HG02885 (cell line): ENCODE data around the gene MCM8.

Experiments
- ATAC-seq: cut with Tn5 transposase; IDR thresholded peaks from one replicate; pipeline ENCODE4 v1.9.1; 2021; ENCODE audit warnings: mild to moderate bottlenecking; ENCODE audit not compliant: unreplicated experiment, poor library complexity

MCM8 gene

GRCh38 chr20:5938456-5939029 lies 11.9 kb upstream of the MCM8 start:
- no peak for ATAC-seq

GRCh38 chr20:5945963-5946362 lies 4.5 kb upstream of the MCM8 start:
- ATAC-seq = no peak

GRCh38 chr20:5947276-5947675 lies 3.2 kb upstream of the MCM8 start:
- no peak for ATAC-seq

GRCh38 chr20:5949943-5950270 lies 545 bp upstream of the MCM8 start:
- ATAC-seq = no peak

GRCh38 chr20:5967469-5967868 lies 17.0 kb downstream of the MCM8 start:
- no peak for ATAC-seq

- no peak for ATAC-seq
Observed at GRCh38 chr20:5968462-5968861, 18.0 kb downstream of the MCM8 start.

- no peak for ATAC-seq
Observed at GRCh38 chr20:5969348-5969935, 19.0 kb downstream of the MCM8 start.

- no peak for ATAC-seq
Observed at GRCh38 chr20:5969940-5970339, 19.5 kb downstream of the MCM8 start.

GRCh38 chr20:5970381-5970780 lies 19.9 kb downstream of the MCM8 start:
- no peak for ATAC-seq

- ATAC-seq = no peak
Observed at GRCh38 chr20:5971203-5971602, 20.8 kb downstream of the MCM8 start.

GRCh38 chr20:5973172-5973571 lies 22.7 kb downstream of the MCM8 start:
- no peak for ATAC-seq

GRCh38 chr20:5973971-5974370 lies 23.5 kb downstream of the MCM8 start:
- no peak for ATAC-seq

- ATAC-seq = no peak
Observed at GRCh38 chr20:5974531-5974930, 24.1 kb downstream of the MCM8 start.

GRCh38 chr20:5975778-5976177 lies 25.3 kb downstream of the MCM8 start:
- no peak for ATAC-seq

- no peak for ATAC-seq
Observed at GRCh38 chr20:5977223-5977622, 26.8 kb downstream of the MCM8 start.

GRCh38 chr20:5977975-5978374 lies 27.5 kb downstream of the MCM8 start:
- no peak for ATAC-seq

GRCh38 chr20:5979801-5980200 lies 29.3 kb downstream of the MCM8 start:
- no peak for ATAC-seq

- no peak for ATAC-seq
Observed at GRCh38 chr20:5980720-5981538, 30.5 kb downstream of the MCM8 start.

GRCh38 chr20:5987383-5987782 lies 36.9 kb downstream of the MCM8 start:
- ATAC-seq = no peak

GRCh38 chr20:5989539-5989938 lies 39.1 kb downstream of the MCM8 start:
- no peak for ATAC-seq

- no peak for ATAC-seq
Observed at GRCh38 chr20:5990946-5991345, 40.5 kb downstream of the MCM8 start.
